IPS-20b (cell line): Measurements from ENCODE around the gene ARFIP2.
A peak's percentile ranks its signal among the peaks of the same experiment; 100 is the strongest.
"Not testable (repeated sequence)": the region's sequence is repeated elsewhere in the genome, so short reads cannot be mapped to it uniquely, and the experiment has no call there.

Experiments used
- H3K27ac ChIP-seq: one replicate; pipeline ENCODE4 v1.5.1; 2013; ENCODE audit warnings: low read length
- H3K27me3 ChIP-seq: 2 replicates; pipeline ENCODE4 v1.6.1; 2013; ENCODE audit warnings: mild to moderate bottlenecking, low read length, inconsistent platforms; ENCODE audit not compliant: insufficient read depth
- H3K36me3 ChIP-seq: 2 replicates; pipeline ENCODE4 v1.6.1; 2013; ENCODE audit warnings: low read depth, mild to moderate bottlenecking, inconsistent platforms, low read length, moderate library complexity; ENCODE audit not compliant: insufficient read depth
- H3K4me1 ChIP-seq: 2 replicates; pipeline ENCODE4 v1.6.1; 2013; ENCODE audit warnings: mild to moderate bottlenecking, control low read depth, inconsistent platforms, low read length, moderate library complexity; ENCODE audit not compliant: insufficient read depth
- H3K4me3 ChIP-seq: 2 replicates; pipeline ENCODE4 v1.5.1; 2013; ENCODE audit warnings: mild to moderate bottlenecking, low read length, inconsistent platforms
- H3K9ac ChIP-seq: 2 replicates; pipeline ENCODE4 v1.6.1; 2013; ENCODE audit warnings: low read depth, mild to moderate bottlenecking, inconsistent platforms, low read length, moderate library complexity
- H3K9me3 ChIP-seq: 2 replicates; pipeline ENCODE4 v1.6.1; 2013; ENCODE audit warnings: mild to moderate bottlenecking, low read depth, low read length, inconsistent platforms; ENCODE audit not compliant: insufficient read depth

Gene ARFIP2, protein sequence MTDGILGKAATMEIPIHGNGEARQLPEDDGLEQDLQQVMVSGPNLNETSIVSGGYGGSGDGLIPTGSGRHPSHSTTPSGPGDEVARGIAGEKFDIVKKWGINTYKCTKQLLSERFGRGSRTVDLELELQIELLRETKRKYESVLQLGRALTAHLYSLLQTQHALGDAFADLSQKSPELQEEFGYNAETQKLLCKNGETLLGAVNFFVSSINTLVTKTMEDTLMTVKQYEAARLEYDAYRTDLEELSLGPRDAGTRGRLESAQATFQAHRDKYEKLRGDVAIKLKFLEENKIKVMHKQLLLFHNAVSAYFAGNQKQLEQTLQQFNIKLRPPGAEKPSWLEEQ

DNA sequence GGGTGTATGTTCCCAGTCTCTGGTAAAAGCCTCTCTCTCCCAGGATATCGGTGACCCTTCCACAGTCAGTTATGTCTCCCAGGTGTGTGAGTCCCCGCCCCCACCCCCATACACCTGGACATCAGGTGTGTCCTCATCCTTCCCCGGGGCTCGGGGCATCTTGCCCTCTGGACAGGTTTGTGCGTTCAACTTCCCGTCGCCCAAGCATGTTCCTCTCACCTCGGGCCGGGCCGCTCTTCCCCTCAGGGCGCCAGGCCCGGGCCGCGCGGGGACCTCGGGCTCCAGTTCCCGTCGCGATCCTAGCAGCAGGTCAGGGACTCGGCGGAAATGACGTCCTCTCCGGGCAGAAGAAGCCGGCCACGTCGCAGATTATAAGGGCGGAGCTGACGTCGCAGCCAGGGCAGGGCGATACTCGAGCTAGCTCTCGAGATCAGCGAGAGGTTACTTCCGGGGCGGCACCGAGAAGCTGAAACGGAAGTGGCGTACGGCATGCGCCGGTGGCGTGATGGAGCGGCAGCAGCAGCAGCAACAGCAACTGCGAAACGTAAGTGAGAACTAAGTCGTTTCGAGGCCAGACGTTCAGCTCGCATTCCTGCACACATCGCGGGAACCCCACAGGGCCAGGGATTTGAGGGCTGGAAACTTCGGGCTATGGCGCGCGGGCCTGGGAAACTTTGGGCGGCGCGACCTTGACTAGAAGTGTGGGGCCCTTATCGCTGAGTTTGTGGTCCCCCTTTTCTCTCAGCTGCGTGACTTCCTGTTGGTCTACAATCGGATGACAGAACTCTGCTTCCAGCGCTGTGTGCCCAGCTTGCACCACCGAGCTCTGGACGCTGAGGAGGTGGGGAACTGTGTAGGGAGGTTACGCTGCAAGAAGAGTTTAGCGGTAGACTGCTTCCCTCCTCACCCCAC lies at the start of gene ARFIP2, which contains the start of gene TIMM10B:
ARFIP2 (minus strand) TSS at position 320 of the 912 bp plus-strand sequence. CDS start 910 bp downstream, outside the sequence.
TIMM10B (plus strand) TSS at position 490 of the 912 bp plus-strand sequence; CDS start at position 506, 16 bp downstream.
- no peaks in the 10 kb centered on the region for H3K9me3 ChIP-seq
- peak within 1 kb of the TSS; percentile 75 for H3K27ac ChIP-seq
- peak within 1 kb of the TSS; percentile 97 for H3K9ac ChIP-seq
- no peaks in the 10 kb centered on the region for H3K27me3 ChIP-seq
- H3K36me3 ChIP-seq, result peaks cover 71% of the 10 kb centered on the region
- peaks cover 10% of the 10 kb centered on the region for H3K4me1 ChIP-seq
- H3K4me3 ChIP-seq, result peak within 1 kb of the TSS; percentile 98

DNA sequence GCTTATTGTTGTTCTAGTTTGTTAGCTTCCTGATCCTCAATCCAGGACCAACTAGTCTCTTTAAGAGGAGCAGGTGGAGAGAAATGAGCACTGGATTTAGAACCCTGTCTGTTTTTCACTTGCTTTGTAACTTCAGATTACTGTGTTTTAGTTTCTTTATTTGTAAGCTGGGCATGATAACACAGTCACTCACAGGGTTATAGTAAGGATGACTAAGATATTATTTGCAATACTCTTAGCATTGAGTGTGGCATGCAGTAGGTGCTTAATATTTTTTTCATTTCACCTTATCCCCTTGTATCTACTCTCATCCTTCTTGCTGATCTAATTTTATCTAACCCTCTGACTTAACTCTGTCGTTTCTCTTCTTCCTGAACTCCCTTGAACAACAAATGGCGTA lies 49.7 kb upstream of the ARFIP2 start:
- Histone ChIP-seq H3K27me3 (no peaks in the 10 kb centered on the region), H3K4me1 (no peaks in the 10 kb centered on the region), H3K9me3 (no peaks in the 10 kb centered on the region), H3K4me3 (no peak overlapping the region), H3K36me3 (no peaks in the 10 kb centered on the region), H3K27ac (no peak overlapping the region), H3K9ac (no peak overlapping the region)

DNA sequence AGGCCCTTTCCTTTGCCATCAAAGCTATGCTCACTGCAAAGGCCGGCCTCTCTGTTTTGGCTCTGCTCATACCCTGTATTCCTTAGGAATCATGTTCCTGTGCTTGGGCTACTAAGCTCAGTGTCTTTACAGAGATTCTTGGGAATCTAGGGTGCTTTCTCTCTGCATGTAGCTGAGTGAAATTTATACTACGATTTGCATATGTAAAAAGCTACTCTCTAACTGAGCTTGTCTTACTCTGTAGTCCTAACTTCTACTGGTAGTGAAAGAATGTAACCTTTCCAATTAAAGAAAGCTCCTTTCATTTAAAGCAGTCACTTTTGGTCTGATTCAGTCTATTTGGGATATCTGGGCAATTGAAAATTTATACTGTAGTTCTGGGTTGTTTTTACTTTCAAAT lies 48.1 kb upstream of the ARFIP2 start:
- Histone ChIP-seq H3K4me1 (no peaks in the 10 kb centered on the region), H3K9ac (no peak overlapping the region), H3K9me3 (no peaks in the 10 kb centered on the region), H3K27me3 (no peaks in the 10 kb centered on the region), H3K27ac (no peak overlapping the region), H3K36me3 (no peaks in the 10 kb centered on the region), H3K4me3 (no peak overlapping the region)

DNA sequence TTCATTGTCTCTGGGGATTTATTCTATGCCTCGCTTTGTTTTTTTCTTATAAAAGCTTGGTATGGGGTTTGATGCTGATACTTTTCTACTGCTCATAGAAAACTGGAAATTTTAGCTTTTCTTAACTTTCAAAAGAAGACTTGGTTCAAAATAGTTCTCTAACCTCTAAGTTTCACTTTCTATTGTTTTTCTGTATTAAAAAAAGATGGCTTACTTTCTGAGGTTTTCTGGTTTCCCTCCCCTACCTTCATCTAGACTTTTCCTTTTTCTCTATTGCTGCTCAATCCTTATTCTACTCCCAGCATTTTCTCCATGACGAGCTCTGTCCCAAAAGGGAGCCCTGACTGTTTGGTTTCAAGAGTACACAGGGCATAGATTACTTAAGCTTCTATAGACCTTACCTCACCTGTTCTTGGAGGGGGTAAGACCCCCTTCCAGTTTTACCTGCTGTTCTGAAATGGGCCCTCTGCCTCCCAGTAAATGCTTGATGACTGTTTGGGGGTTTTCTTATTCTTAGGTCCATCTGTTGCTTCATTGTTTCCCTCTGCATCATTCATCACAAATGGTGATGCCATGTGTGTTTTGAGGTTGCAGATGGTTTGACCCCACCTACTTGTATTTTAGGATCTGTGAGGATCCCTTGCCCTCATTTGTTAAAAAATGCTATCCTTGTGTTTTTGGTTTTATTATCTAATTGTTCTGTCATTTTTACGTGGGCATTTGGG lies 45.4 kb upstream of the ARFIP2 start:
- Histone ChIP-seq H3K4me1 (no peaks in the 10 kb centered on the region), H3K4me3 (no peak overlapping the region), H3K9ac (no peak overlapping the region), H3K27ac (no peak overlapping the region), H3K9me3 (no peaks in the 10 kb centered on the region), H3K36me3 (no peaks in the 10 kb centered on the region), H3K27me3 (no peaks in the 10 kb centered on the region)

DNA sequence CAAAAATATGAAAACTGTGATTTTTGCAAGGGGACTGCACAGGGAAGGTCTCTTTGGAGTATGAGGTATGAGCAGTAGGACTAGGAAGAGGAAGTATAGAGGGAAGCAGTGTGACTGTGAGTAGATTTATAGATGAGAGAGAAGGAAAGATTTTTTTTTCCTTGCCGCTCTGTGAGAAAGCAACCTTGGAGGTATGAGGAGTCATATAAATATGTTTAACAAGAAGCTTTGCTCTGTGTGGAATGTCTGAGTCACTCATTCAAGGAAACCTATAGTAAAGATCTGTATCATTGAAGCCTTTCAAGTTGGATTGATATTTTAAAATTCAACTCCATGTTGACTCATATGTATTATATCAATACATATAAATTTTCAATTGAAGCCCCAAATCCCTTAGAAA lies 42.1 kb upstream of the ARFIP2 start:
- no peak overlapping the region for H3K27ac ChIP-seq
- no peak overlapping the region for H3K9ac ChIP-seq
- H3K4me1 ChIP-seq, result no peaks in the 10 kb centered on the region
- no peak overlapping the region for H3K4me3 ChIP-seq
- no peaks in the 10 kb centered on the region for H3K36me3 ChIP-seq
- no peaks in the 10 kb centered on the region for H3K9me3 ChIP-seq
- no peaks in the 10 kb centered on the region for H3K27me3 ChIP-seq

DNA sequence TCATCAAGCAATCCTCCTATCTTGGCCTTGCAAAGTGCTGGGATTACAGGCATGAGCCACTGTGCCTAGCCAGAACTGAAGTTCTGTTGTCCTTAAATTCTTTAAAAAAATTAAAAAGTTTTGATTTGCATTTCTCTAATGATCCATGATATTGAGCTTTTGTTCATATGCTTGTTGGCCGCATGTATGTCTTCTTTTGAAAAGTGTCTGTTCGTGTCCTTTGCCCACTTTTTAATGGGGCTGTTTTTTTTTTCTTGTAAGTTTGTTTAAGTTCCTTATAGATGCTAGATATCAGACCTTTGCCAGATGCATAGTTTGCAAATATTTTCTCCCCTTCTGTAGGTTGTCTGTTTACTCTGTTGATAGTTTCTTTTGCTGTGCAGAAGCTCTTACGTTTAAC lies 40.8 kb upstream of the ARFIP2 start:
- not testable (repeated sequence) for H3K27me3 ChIP-seq, H3K9ac ChIP-seq, H3K4me3 ChIP-seq, H3K9me3 ChIP-seq, H3K4me1 ChIP-seq, H3K27ac ChIP-seq, H3K36me3 ChIP-seq

DNA sequence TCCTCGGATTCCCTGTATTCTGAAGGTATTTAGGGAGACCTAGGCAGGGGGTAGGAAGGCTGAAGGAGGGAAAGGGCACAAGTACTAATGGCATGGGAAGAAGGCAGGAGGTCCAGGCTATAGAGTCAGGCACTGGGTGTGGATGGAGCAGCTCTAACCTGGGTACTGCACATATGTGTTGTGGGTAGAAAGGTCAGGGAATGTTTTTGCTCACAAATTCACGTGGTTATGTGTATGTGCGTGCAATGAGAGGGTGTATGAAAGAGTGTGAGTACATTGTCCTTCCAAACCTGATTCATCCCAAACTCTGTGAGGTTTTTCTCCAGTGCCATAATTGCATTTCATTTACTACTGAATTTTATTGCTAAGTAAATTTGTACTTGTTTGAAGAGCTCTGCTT lies 39.1 kb upstream of the ARFIP2 start:
- Histone ChIP-seq H3K9me3 (no peaks in the 10 kb centered on the region), H3K27me3 (no peaks in the 10 kb centered on the region), H3K9ac (no peak overlapping the region), H3K4me3 (no peak overlapping the region), H3K36me3 (no peaks in the 10 kb centered on the region), H3K27ac (no peak overlapping the region), H3K4me1 (no peaks in the 10 kb centered on the region)

DNA sequence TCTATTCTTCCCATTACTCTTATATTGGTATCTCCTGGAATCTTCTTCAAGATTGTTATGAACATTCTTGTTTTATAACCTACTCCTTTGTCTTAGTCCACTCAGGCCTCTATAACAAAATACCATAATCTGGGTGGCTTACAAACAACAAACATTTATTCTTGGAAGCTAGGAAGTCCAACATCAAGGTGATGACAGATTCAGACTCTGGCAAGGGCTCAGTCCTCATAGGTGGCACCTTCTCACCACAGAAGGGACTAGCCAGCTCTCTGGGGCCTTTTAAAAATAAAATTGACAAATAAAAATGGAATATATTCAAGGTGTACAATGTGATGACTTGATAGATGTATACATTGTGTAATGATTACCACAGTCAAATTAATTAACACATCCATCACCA lies 35.7 kb upstream of the ARFIP2 start:
- Histone ChIP-seq H3K9ac (no peak overlapping the region), H3K9me3 (no peaks in the 10 kb centered on the region), H3K4me1 (no peaks in the 10 kb centered on the region), H3K27ac (no peak overlapping the region), H3K27me3 (no peaks in the 10 kb centered on the region), H3K36me3 (no peaks in the 10 kb centered on the region; the same call in 1 of the 2 replicates), H3K4me3 (no peak overlapping the region)

DNA sequence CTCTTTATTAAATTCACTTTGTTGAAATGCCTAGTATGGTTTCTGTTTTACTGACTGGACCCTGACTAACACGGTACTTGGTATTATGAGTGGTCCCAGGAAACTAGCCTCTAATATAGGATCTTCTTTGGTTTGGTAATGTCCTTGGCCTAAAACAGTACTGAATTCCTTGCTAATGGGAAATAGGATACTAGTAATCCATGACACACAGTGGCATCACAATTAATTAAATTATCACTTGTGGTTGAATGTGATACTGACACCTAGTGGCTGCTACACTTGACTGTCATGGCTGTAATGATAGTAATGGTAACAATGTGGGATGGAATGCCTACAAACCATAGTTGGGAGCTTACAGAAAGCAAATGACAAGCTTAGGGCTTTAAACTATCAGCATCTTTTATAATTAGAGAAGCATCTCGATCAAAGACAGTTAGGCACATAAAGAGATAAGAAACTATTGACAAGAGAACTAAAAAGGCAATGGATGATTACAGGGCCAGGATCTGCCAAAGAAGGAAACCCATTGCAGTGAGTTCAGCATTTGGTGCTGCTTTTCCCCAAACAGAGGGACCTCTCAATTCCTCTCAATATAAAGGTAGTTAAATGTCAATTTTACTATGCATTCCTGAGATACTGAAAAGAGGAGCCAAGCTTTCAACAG lies 24.6 kb upstream of the ARFIP2 start:
- no peaks in the 10 kb centered on the region for H3K9me3 ChIP-seq
- H3K9ac ChIP-seq, result no peak overlapping the region
- H3K4me1 ChIP-seq, result no peaks in the 10 kb centered on the region
- H3K36me3 ChIP-seq, result peaks cover 18% of the 10 kb centered on the region
- H3K27ac ChIP-seq, result no peak overlapping the region
- H3K27me3 ChIP-seq, result no peaks in the 10 kb centered on the region
- H3K4me3 ChIP-seq, result no peak overlapping the region

DNA sequence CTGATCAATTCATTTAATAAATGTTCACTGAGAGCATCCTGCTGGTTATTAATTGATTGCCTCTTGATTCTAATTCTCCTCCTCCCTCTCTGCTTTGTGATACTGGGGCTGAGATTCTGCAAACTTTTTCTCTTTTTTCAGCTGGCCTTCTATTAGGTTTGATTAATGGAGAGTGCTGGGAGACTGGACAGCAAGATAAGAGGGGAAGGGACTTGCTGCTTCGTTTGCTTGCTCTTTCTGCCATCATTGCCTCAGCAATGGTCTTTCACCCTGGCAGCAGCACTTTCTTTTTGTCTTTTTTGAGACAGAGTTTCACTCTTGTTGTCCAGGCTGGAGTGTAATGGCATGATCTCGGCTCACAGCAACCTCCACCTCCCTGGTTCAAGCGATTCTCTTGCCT lies 23.0 kb upstream of the ARFIP2 start:
- no peaks in the 10 kb centered on the region for H3K4me1 ChIP-seq
- peaks cover 18% of the 10 kb centered on the region; the same call in 1 of the 2 replicates for H3K36me3 ChIP-seq
- no peaks in the 10 kb centered on the region for H3K27me3 ChIP-seq
- no peak overlapping the region for H3K9ac ChIP-seq
- no peaks in the 10 kb centered on the region for H3K9me3 ChIP-seq
- no peak overlapping the region for H3K27ac ChIP-seq
- no peak overlapping the region for H3K4me3 ChIP-seq

DNA sequence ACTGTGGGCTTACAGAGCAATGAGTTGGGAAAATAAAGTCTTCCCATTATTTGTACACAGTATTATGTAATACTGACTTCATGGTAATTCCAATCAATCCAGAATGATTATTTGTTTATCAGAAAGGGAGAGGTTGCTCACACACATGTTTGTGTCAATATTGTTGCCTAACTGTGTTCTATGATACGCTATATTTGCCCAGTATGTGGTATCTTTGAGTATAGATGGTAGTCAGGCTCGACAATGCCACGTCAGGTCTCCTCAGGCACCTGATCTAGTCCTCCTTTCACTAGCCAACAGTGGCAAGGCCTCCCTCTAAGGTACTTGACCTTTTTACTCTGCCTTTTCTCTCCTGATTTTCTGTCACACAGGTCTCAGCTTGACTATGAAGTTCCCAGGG lies 21.3 kb upstream of the ARFIP2 start:
- Histone ChIP-seq H3K4me3 (no peak overlapping the region), H3K9ac (no peak overlapping the region), H3K9me3 (no peaks in the 10 kb centered on the region), H3K4me1 (no peaks in the 10 kb centered on the region), H3K27me3 (no peaks in the 10 kb centered on the region), H3K27ac (no peak overlapping the region), H3K36me3 (peaks cover 17% of the 10 kb centered on the region; the same call in 1 of the 2 replicates)
